GM19351 (cell line): Measurements from ENCODE around the gene NTN1.

ENCODE experiments used
- ATAC-seq: cut with Tn5 transposase; IDR thresholded peaks from one replicate; pipeline ENCODE4 v1.9.1; 2021; ENCODE audit warnings: mild to moderate bottlenecking, moderate library complexity; ENCODE audit not compliant: unreplicated experiment

The NTN1 gene

DNA sequence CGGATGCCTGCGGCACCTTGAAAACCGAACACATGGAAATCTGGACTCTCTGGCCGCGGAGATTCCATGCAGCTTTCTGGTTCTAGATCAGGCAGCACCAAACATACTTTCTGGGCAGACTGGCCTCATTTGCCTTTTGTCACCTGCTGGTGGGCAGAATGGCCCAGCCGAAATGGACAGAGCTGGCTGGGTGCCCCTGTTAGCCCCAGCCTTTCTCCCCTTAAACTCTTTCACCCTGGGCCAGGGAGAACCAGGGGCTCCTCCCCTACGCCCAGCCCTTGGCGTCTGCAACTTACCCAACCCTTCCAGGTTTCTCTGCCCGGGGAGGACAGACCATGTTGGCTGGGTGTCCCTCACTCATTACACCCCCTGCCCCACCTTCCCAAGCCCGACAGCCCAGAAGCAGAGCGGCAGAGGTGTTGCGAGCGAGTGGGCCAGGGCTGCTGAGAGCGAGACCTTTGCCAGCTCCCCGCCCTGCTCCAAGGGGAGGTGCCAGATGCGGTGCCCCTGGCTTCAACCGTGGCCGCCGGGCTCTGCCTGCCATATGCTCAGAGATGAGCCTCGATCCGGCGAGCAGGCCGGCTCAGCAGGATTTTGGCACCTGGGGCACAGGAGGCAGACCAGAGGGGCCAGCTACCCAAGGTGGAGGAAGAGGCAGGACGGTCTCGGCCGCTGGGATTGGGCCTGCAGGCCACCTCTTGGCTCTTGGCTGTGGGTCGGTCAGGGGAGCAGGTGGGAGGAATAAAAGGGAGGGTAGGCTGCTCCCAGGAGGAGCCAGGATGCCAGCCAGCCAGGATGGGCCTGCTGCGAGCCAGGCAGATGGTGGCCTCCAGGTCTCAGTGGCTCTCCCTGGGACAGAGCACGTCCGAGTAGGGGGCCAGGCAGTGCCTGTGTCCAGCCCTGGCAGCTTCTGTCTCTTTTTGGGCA is 191.3 kb downstream of the NTN1 start:
- no peak for ATAC-seq

DNA sequence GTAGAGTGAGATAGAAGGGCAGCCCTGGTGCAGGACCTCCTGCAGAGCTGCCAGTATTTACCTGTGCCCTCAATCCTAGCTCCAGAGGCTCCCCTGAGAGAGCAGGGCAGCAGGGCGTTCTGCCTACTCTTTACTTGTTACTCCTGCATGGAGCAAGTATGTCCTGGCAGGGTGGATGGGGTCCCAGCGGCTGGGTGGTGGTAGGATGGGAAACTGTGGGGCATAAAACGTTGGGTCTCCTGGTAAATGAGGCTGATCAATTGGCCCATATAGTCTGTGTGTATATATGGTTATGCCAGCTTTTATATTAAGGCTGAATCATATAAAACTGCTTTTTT is 192.0 kb downstream of the NTN1 start:
- ATAC-seq = no peak

DNA sequence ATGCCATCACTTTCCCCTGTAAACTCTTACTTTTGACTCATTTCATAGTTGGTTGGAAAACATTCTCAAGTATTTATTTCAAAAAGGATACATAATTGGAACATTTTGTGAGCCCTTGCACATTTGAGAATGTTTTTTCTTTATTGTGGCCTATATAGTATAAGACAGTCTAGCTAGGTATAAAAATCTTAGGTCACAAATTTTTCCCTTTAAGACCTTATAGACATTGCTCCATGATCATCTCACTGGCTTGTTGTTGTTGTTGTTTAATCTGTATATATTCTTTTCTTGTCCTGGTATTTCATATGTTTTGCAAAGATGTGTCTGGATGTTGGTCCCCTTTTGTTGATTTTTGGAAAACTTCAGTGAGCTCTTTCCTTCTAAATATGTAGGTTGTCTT is 194.2 kb downstream of the NTN1 start:
- no peak for ATAC-seq

DNA sequence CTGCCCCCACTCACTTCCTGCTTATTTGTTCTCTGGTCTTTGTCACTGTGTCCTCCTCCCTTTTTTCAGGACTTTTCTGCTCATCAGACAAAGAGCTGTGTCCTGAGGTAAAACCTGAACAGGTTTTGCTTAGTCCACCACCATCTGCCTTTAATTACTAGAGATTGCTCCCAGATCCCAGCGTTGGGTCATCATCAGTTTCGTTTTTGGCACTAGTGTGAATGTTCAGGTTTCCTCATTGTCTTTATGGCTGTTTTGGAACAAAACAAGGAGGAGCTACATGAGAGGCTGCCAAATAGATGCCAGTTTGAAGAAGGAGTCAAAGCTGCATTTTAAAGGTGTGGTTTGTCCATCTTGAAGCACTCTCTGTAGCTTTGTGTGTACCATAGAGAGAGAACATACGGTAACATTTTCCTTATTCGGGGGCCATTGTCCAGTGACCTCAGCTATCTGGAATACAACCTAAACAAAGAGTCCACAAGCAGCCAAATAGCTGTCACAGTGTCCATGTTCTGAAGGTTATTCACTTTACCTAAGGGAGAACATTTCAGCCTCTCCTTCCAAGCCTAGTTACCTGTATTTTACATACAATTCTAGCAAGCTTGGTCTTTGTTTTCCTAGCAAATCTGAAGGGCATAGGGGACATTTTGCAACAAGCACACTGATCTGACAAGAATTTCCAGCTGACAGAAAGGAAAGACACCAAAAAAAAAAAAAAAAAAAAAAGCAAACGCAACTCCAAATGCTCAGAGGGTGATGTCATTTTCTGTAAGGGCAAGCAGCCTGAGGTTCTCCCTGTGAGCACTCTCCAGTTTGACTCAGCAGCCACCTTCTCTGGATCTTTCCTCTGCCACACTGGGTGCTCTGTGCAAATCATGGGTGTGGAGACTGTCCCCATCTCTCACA is 196.1 kb downstream of the NTN1 start:
- ATAC-seq = no peak

DNA sequence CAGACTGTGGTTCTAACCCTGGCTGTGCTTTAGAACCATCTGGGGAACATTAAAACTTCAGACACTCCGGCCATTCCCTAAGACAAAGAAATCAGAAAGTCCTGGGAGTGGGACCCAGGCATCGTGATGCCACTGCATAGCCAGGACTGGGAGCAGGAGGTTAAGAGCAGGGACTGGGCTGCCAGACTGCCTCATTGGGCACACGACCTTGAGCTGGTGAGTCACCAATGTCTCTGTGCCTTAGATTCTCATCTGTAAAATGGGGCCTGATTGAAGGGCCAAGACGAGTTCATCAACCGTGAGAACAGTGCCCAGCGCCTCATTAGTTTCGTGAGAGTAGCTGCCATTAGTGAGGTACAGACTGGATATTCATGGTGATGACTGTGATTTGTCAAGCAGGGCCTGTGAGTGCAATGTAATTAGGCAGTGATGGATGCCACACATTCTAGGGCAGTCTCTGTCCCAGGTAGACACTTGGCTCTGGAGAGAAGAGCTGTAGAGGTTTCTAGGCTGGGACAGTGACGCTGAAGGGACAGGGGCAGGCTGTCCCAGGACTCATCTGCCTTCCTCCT is 196.8 kb downstream of the NTN1 start:
- no peak for ATAC-seq

DNA sequence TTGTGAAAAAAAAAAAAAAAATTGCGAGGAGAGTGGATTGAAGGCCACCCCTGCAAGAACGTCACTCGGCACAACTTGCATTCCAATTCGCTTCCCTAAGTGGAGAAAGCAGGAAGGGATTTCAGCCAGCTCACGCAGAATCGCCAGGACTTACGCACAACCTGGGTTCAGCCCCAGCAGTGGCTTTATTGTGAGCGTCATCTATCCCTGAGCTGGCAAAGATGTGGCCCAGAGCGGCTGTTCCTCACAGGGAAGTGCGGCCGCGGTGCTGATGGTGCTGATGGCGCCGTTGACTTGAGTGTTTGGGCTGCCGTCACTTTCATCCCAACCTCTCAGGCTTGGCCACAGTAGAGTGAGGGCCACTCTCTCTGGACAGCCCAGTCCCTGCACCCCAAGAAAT is 197.6 kb downstream of the NTN1 start:
- ATAC-seq = no peak

DNA sequence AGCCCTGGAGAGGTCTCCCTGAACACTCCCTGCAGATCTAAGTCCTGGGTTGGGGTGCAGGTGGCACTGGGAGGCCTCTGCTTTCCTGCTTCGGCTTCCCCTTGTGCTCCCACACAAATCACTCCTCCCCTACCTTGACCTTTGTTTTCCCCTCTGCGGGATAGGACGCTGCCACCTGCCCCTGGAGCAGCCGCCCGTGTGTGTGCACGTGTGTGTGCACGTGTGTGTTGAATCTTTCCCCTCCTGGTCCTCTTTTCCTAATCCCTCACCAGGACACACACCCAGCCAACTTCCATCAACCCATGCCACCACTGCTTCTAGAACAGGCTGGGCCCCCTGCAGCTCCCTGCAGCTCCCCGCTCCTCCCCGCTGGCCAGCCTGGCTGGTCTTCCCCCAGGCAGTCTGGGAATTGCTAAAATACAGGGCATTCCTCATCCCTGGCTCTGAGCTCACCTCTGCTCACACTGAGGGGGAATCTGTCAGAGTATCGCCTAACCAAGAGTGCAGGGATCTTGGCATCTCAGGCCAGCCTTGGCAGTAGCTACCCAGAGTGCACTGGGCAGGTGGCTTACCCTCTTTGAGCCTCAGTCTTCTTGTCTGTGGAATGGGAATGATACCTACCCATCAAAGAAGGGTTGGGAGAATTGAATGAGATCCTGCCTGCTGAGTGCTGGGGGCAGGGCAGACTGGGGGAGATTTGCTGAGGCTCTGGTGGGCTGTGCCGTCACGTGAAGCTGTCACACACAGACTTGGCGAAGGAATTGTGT is 198.5 kb downstream of the NTN1 start:
- no peak for ATAC-seq

DNA sequence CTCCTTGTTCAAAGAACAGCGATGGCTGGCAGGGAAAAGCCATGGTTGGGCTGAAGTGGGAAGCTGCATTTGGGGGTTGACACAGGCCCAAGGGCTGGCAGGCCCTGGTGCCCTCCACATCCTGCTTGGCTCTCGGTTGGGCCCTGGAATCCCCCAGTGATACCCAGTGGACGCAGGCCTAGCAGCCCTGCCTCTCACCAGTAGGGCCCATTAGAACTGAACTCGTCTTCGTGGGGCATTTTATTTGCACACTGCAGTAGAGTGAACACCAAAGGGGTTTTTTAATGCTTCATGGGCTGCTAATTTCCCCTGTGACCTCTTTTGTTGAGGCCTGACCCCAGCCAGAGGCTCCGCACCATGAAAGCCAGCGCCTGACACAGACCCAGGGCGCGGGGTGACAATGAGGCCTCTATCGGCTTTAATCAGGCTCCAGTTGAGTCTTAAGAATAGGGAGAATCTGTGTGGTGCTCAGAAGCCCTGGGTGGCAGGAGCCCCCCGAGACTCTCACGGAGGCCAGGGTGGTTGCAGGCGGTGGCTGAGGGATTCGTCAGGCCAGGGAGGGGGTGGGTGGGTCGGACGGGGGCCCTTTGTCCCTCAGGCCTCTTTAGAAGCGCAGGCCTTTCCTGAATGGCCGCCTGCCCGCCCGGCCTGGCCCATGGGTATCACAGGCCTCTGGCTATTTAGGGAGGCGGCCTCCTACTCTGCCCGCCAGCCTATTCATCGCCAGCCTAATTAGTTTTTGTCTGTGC is 199.3 kb downstream of the NTN1 start:
- ATAC-seq = no peak

DNA sequence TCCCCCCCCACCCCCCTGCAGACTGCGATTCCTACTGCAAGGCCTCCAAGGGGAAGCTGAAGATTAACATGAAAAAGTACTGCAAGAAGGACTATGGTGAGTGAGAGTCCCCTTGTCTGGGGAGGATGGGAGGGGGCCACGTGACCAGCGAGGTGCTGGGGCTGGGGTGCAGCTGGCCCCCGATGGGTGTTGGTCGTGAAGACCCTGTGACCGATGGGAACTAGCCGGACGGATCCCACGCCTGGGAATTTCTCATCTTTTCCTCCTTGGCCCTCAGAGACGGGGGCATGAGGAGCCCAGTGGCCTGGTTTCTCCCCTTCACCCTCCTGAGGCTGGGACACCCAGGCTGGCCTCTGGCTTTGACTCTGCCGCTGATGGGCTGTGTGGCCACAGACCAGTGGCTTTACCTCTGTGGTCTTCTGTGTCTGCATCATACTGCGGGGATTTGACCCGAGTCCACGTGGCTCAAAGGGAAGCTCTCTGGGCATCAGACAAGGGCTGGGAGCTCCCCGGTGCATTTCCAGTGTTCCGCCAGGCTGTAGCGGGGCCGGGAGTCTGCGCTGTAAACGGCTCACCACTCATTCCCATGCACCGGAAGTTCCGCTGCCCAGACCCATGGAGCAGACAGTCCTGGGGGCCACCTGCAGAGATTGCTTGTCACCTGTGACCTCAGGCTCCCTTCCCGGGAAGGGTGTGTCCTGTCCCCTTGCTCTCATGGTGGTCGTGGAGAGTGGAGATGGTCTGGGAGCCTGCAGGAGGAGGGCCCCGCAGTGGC is 200.0 kb downstream of the NTN1 start:
- ATAC-seq = no peak

DNA sequence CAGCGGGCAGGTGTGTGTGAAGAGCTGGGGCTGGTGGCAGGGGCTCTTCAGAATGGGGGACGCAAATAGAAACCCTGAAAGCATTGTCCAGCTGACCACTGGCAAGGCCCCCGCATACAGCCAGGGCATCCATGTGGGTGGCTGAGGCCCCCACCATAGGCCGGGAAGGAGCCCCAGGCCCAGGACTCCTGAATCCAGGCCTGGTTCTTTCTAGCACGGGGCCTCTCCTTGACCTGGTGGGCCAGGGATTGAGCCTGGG is 200.5 kb downstream of the NTN1 start:
- ATAC-seq = no peak

DNA sequence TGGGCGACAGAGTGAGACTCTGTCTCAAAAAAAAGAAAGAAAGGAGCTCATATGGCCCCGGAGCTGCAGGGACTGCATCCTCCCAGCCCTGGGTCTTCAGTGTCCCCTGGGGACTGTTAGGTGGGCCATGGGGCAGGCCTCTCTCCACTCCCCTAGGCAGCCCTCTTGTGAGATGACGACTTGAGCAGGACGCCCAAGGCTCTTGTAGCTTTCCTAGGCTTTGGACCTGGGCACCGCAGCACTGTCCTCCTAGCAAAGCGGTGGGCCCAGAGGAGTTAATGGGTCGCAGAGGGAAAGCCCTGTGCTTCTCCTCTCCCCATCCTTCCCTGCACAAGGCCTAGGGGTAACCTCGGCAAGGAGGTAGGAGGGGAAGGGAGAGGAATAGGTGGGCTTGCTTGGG is 202.2 kb downstream of the NTN1 start:
- ATAC-seq = no peak

DNA sequence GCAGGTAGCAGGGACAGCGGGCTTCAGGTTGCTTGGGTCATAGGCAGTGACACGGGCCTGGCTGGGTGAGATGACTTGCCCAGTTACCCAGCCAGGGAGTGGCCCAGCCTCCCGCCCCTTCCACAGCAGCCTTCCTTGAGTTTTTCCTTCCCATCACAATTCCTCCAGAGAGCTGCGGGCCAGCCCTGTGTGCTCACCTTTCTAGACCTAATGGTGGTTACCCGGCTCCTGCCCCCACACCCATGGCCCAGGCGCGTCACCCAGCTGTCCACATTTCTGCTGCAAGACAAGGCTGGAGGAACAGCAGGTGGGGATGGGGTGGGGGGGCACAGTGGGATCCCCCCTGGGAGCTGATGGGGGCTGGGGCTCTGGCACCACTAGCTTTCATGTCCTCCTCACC is 203.2 kb downstream of the NTN1 start:
- no peak for ATAC-seq

DNA sequence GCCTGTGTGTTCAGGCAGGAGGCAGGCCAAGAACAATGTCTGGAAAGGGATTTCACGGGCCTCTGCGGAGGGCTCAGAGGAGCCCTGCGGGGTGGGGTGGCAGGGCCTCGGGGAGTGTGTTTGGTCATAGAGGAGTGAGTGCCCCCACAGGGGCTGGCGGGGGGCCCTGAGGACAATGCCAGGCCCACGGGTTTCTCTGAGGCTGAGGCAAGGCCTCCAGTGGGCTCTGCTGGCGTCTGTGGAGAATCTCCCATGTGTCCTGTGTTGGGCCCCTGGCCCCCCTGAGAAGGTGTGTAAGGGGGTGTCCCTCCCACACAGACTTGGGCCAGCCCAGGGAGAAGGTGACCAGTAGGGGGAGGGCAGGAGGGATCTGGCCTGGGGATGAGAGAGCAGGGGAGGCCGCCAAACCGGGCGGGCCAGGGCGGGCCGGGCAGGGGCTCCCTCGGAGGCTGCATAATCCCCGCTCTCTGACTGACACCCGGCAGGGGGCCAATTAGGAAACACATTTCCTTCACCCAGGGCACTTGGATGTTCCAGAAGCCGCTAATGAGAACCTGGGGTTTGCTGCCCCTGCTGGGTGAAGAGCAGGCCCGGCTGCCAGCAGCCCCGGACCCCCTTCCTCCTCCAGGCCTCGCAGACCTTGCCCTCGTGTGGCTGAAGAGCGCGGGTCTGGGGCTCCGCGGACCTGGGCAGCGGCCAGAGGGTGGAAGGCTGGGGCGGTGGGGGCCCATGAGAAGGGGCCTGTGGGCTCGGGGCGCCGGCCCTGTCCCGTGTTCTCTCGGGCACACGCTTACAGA is 204.2 kb downstream of the NTN1 start:
- ATAC-seq = no peak

DNA sequence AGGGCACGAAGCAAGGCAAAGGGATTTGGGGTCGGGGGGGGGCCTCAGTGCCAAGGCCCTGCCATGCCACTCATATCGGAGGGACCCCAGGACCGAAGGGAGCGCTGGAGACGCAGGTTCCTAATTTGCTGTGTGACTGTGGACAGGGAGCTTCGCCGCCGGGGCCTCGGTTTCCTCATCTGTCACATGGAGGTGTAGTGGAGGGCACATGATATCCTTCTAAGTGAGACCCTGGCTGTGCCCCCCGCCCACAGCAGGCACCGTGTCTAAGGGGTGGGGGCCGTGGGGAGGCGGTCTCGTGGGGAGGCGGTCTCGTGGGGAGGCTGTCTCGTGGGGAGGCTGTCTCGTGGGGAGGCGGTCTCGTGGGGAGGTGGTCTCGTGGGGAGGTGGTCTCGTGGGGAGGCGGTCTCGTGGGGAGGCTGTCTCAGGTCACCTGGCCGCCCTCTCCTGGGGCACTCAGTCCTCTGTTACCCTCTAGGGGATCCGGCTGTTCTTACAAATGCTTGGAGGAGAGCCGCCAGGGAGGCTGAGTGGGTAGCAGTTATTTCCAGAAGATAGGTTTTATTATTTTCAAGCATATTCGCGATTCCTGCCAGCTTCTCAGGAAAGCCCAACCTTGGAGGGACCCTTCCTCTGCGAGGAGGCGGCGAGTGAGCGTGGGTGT is 205.0 kb downstream of the NTN1 start:
- no peak for ATAC-seq

DNA sequence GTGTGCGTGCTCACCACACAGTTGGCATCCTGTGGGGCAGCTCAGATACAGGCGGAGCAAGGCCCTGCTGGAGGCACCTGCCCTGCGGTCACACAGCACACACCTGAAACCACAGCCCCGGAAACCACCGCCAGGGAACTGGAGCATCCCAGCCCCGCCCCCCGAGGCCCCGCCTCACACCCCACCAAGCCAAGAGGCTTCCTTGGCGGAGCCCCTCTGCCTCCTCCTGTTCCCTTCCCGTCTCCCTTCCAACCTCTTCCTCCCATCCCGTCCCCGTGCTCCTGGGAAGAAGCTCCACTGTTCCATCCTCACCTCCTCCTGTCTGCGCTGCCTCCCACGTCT is 205.5 kb downstream of the NTN1 start:
- ATAC-seq = no peak

DNA sequence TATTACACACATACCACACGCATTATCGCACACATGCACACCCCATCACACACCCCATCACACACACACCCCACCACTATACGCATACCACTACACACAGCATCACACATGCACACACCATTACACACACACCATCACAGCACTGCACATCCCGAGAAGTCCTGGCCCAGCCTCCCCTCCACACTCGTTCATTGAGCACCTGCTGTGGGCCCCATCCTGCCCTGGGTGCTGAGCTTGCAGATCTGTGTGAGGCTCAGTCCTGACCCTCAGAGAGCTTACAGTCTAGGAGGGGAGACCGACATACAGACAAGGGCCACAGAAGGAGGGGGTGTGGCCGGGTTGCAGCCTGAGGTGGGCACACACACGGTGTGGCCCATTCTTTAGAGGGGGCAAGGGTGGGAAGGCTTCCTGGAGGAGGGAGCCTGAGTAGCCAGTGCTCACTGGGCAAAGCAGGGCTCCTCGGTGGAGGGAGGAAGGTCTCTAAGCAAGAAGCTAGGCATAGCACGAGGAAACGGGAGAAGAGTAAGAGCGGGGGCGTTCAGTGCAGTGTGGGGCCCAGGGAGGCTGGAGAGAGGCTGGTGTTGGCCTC is 206.6 kb downstream of the NTN1 start:
- no peak for ATAC-seq

DNA sequence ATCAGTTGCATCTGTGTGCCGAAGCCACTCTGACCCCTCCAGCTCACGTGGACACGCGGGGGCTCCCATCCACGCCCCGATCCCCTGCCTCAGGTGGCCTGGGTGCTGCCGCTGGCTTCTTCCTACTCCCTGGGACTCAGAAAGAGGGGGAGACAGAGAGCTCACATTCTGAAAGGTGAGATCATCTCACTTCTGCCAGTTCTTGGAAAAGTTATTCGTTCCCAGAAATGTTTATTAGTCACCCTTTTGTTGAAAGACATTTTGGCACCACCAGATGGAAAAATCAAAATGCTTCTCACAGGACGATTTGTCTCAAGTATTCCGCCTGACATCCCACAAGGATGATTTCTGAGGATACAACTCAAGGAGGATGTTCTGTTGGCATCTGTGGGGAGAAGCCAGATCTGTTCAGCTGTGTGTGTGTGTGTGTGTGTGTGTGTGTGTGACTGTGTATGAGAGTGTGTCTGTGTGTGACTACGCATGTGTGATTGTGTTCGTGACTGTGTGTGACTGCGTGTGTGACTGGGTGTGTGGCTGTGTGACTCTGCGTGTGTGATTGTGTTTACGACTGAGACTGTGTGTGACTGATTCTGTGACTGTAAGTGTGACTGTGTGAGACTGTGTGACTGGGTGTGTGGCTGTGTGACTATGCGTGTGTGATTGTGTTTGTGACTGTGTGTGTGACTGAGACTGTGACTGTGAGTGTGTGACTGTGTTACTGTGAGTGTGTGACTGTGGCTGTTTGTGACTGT is 207.3 kb downstream of the NTN1 start:
- ATAC-seq = no peak
